Skin epidermis (tissue), 12 donors: ENCODE data around the gene NAPB.

Experiments used
- H3K27ac ChIP-seq, 21 experiments: fragments of 200-600 bp; sonication (generic) in 11 of 21; one replicate each; pipeline ENCODE4 v1.5.0; 2020; ENCODE audit warnings: mild to moderate bottlenecking in 3 of 21, inconsistent platforms in 2 of 21, moderate library complexity in 2 of 21
- H3K4me3 ChIP-seq, 7 experiments: fragments of 200-600 bp; sonication (generic) in 2 of 7; one replicate each; pipeline ENCODE4 v1.5.0; 2020; ENCODE audit warnings: inconsistent platforms in 2 of 7, mild to moderate bottlenecking in 2 of 7, moderate library complexity in 1 of 7

Gene NAPB

GRCh38 chr20:23375827-23376226 is 45.5 kb downstream of the NAPB start:
- Histone ChIP-seq H3K27ac (no peak overlapping the region), H3K4me3 (no peak overlapping the region)

- no peak overlapping the region for H3K4me3 ChIP-seq
- H3K27ac ChIP-seq, result no peak overlapping the region
These were observed 46.8 kb downstream of the NAPB start for GRCh38 chr20:23374441-23374840.

GRCh38 chr20:23371496-23371895 is 49.8 kb downstream of the NAPB start:
- peak overlapping the region in 2 of 21 experiments; percentile 6 to 30 for H3K27ac ChIP-seq
- no peak overlapping the region for H3K4me3 ChIP-seq

GRCh38 chr20:23370873-23371272 is 50.4 kb downstream of the NAPB start:
- Histone ChIP-seq H3K27ac (peak overlapping the region in 2 of 21 experiments; percentile 6 to 30), H3K4me3 (no peak overlapping the region)

GRCh38 chr20:23370274-23370673 is 51.0 kb downstream of the NAPB start:
- Histone ChIP-seq H3K27ac (no peak overlapping the region), H3K4me3 (no peak overlapping the region)

- H3K27ac ChIP-seq, result no peak overlapping the region
- no peak overlapping the region for H3K4me3 ChIP-seq
These were observed 52.0 kb downstream of the NAPB start for GRCh38 chr20:23369072-23369823.

GRCh38 chr20:23368316-23369071 is 52.8 kb downstream of the NAPB start:
- Histone ChIP-seq H3K27ac (no peak overlapping the region), H3K4me3 (no peak overlapping the region)

- Histone ChIP-seq H3K27ac (peak overlapping the region in 1 of 21 experiments; percentile 6), H3K4me3 (no peak overlapping the region)
These were observed 53.5 kb downstream of the NAPB start for GRCh38 chr20:23367770-23368169.

- Histone ChIP-seq H3K4me3 (no peak overlapping the region), H3K27ac (peak overlapping the region in 1 of 21 experiments; percentile 59)
These were observed 54.9 kb downstream of the NAPB start for GRCh38 chr20:23366384-23366783.

GRCh38 chr20:23365390-23366165 is 55.7 kb downstream of the NAPB start:
- H3K27ac ChIP-seq, result peak overlapping the region in 2 of 21 experiments; percentile 14 to 59
- no peak overlapping the region for H3K4me3 ChIP-seq

GRCh38 chr20:23363257-23363649 is 58.0 kb downstream of the NAPB start:
- Histone ChIP-seq H3K4me3 (peak overlapping the region in 3 of 7 experiments; percentile 82 to 94 (median 86)), H3K27ac (peak overlapping the region in 10 of 21 experiments; percentile 78 to 99 (median 98))

- peak overlapping the region; percentile 82 to 95 (median 91) for H3K4me3 ChIP-seq
- H3K27ac ChIP-seq, result peak overlapping the region; percentile 56 to 100 (median 97)
These were observed 58.7 kb downstream of the NAPB start for GRCh38 chr20:23362392-23363256.

GRCh38 chr20:23361476-23362391 is 59.6 kb downstream of the NAPB start, which contains the start of gene GZF1:
Gene GZF1, plus strand, starts transcription at chr20:23362182. Its CDS starts 2,202 bp downstream, at chr20:23364384.
- H3K27ac ChIP-seq, result peak within 1 kb of the TSS; percentile 92 to 100 (median 99)
- H3K4me3 ChIP-seq, result peak within 1 kb of the TSS; percentile 82 to 95 (median 91)

GRCh38 chr20:23361119-23361475 is 60.2 kb downstream of the NAPB start:
- H3K4me3 ChIP-seq, result peak overlapping the region; percentile 82 to 95 (median 91)
- H3K27ac ChIP-seq, result peak overlapping the region; percentile 92 to 100 (median 99)

- H3K4me3 ChIP-seq, result peak overlapping the region in 1 of 7 experiments; percentile 82
- H3K27ac ChIP-seq, result peak overlapping the region in 19 of 21 experiments; percentile 92 to 100 (median 99)
These were observed 60.8 kb downstream of the NAPB start for GRCh38 chr20:23360531-23360930.

GRCh38 chr20:23358923-23359593 is 62.2 kb downstream of the NAPB start:
- Histone ChIP-seq H3K4me3 (peak overlapping the region in 2 of 7 experiments; percentile 59 to 75), H3K27ac (peak overlapping the region in 13 of 21 experiments; percentile 8 to 94 (median 87))

- Histone ChIP-seq H3K27ac (peak overlapping the region in 18 of 21 experiments; percentile 8 to 96 (median 87)), H3K4me3 (peak overlapping the region; percentile 46 to 75 (median 59))
These were observed 62.8 kb downstream of the NAPB start for GRCh38 chr20:23358563-23358906.
